Hepatocyte (in vitro differentiated cells): ENCODE data around the gene MID1. TPM values are rescaled to one million over a fixed set of nuclear protein-coding genes. Genes with fewer than 3 reads are reported as not detected.

Source experiments
- DNase-seq: peaks from one replicate; pipeline ENCODE4 v3.0.0-alpha.2; 2016; ENCODE audit warnings: low spot score
- H2AFZ ChIP-seq: fragments of 200-600 bp; sonication (generic); 2 replicates; pipeline ENCODE4 v1.6.0; 2016; ENCODE audit warnings: antibody characterized with exemption, mild to moderate bottlenecking
- H3K27ac ChIP-seq: fragments of 200-600 bp; sonication (generic); 2 replicates; pipeline ENCODE4 v1.5.1; 2016; ENCODE audit warnings: mild to moderate bottlenecking
- H3K27me3 ChIP-seq: fragments of 200-600 bp; sonication (generic); 2 replicates; pipeline ENCODE4 v1.6.1; 2016
- H3K36me3 ChIP-seq: fragments of 200-600 bp; sonication (generic); replicated peaks from 2 replicates; pipeline ENCODE4 v1.5.1; 2016; ENCODE audit warnings: low read depth; ENCODE audit not compliant: insufficient read depth
- H3K4me1 ChIP-seq: fragments of 200-600 bp; sonication (generic); 2 replicates; pipeline ENCODE4 v1.5.1; 2016; ENCODE audit warnings: mild to moderate bottlenecking, moderate library complexity; ENCODE audit not compliant: insufficient read depth
- H3K4me2 ChIP-seq: fragments of 200-600 bp; sonication (generic); 2 replicates; pipeline ENCODE4 v1.6.0; 2016
- H3K4me3 ChIP-seq: fragments of 200-600 bp; sonication (generic); 2 replicates; pipeline ENCODE4 v1.5.1; 2016; ENCODE audit warnings: mild to moderate bottlenecking
- H3K79me2 ChIP-seq: fragments of 200-600 bp; sonication (generic); 2 replicates; pipeline ENCODE4 v1.6.0; 2017; ENCODE audit warnings: mild to moderate bottlenecking
- H3K9me2 ChIP-seq: fragments of 200-600 bp; sonication (generic); replicated peaks from 2 replicates; pipeline ENCODE4 v1.6.0; 2017; ENCODE audit warnings: mild to moderate bottlenecking; ENCODE audit not compliant: insufficient read depth
- H3K9me3 ChIP-seq: fragments of 200-600 bp; sonication (generic); 2 replicates; pipeline ENCODE4 v1.5.1; 2016; ENCODE audit warnings: low read depth, mild to moderate bottlenecking
- H4K20me1 ChIP-seq: fragments of 200-600 bp; sonication (generic); 2 replicates; pipeline ENCODE4 v1.6.0; 2016; ENCODE audit warnings: mild to moderate bottlenecking; ENCODE audit not compliant: insufficient read depth, poor library complexity, severe bottlenecking
- EZH2 ChIP-seq: fragments of 200-600 bp; sonication (generic); IDR thresholded peaks from 2 replicates; pipeline ENCODE4 v1.6.1; 2016; ENCODE audit warnings: antibody characterized with exemption, mild to moderate bottlenecking, borderline replicate concordance
- EZH2phosphoT487 ChIP-seq: fragments of 200-600 bp; sonication (generic); IDR thresholded peaks from one replicate; pipeline ENCODE4 v1.6.1; 2018; ENCODE audit warnings: antibody characterized with exemption, mild to moderate bottlenecking, low read depth, moderate library complexity; ENCODE audit not compliant: unreplicated experiment, severe bottlenecking
- WGBS: methylation state at CpG from one replicate; pipeline ENCODE4 v1.1.6; 2016; ENCODE audit warnings: low lambda C conversion rate; ENCODE audit errors: missing lambda C conversion rate; 5-methylcytosine and 5-hydroxymethylcytosine counted together
- polyA plus RNA-seq: library from polyadenylated mRNA; unstranded; fragments of >200 nt; fragmentation: Nextera tagmentation; extraction: Ambion mirVana; gene quantifications from 2 replicates; pipeline ENCODE4 v1.2.1, GENCODE V29; 2016
- total RNA-seq: library from RNA; depleted of rRNA; stranded (reverse); fragments of >200 nt; gene quantifications from 2 replicates; pipeline ENCODE4 v1.2.3, GENCODE V29; 2014
- TF ChIP-seq, protein P1 (sequence below): fragments of 200-600 bp; sonication (generic); IDR thresholded peaks from 2 replicates; pipeline ENCODE4 v1.5.1; 2016; ENCODE audit warnings: antibody characterized with exemption, mild to moderate bottlenecking; ENCODE audit not compliant: poor library complexity

The MID1 gene
- total and polyA plus RNA-seq, 2 experiments from 2014 or later: 21.1 to 21.3 TPM

DNA sequence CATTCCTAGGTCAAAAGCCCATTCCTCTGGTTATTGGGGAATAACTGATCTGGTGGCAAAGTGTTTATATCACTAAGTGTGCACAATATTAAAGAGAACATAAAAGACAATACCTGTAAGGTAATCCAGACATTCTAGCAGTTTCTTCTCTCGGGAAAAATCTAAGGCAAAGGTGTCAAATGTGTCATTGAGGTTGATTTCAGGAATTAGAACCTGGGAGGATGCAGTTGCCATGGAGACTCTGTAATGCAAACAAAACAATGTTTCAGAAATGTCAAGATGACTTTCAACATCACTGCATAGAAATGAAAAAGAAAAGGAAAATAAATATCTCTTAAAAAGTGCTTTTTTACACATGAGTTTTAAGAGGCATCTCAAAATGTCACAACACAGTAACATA is 145.9 kb downstream of the MID1 start:
- Histone ChIP-seq H3K4me1 (peaks cover 5% of the 10 kb centered on the region), H3K4me2 (no peak overlapping the region), H3K36me3 (no peaks in the 10 kb centered on the region), H3K79me2 (no peaks in the 10 kb centered on the region), H3K4me3 (no peak overlapping the region), H3K27me3 (no peaks in the 10 kb centered on the region), H4K20me1 (no peaks in the 10 kb centered on the region), H2AFZ (no peak overlapping the region), H3K9me3 (no peaks in the 10 kb centered on the region), H3K27ac (no peak overlapping the region), H3K9me2 (no peaks in the 10 kb centered on the region)
- 50% methylated on average over 1 of the region's 1 CpG for WGBS
- TF ChIP-seq, protein P1, sequence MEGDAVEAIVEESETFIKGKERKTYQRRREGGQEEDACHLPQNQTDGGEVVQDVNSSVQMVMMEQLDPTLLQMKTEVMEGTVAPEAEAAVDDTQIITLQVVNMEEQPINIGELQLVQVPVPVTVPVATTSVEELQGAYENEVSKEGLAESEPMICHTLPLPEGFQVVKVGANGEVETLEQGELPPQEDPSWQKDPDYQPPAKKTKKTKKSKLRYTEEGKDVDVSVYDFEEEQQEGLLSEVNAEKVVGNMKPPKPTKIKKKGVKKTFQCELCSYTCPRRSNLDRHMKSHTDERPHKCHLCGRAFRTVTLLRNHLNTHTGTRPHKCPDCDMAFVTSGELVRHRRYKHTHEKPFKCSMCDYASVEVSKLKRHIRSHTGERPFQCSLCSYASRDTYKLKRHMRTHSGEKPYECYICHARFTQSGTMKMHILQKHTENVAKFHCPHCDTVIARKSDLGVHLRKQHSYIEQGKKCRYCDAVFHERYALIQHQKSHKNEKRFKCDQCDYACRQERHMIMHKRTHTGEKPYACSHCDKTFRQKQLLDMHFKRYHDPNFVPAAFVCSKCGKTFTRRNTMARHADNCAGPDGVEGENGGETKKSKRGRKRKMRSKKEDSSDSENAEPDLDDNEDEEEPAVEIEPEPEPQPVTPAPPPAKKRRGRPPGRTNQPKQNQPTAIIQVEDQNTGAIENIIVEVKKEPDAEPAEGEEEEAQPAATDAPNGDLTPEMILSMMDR: no peak
- TF ChIP-seq EZH2: no peak
- TF ChIP-seq EZH2phosphoT487: no peak
- no peak for DNase-seq

GRCh38 chrX:10471418-10471817 is 149.0 kb downstream of the MID1 start:
- Histone ChIP-seq H3K79me2 (no peaks in the 10 kb centered on the region), H3K9me3 (no peaks in the 10 kb centered on the region), H2AFZ (no peak overlapping the region), H3K27me3 (no peaks in the 10 kb centered on the region), H3K27ac (no peak overlapping the region), H3K4me3 (no peak overlapping the region), H3K36me3 (no peaks in the 10 kb centered on the region), H3K4me2 (no peak overlapping the region), H3K9me2 (no peaks in the 10 kb centered on the region), H3K4me1 (peaks cover 5% of the 10 kb centered on the region), H4K20me1 (no peaks in the 10 kb centered on the region)
- TF ChIP-seq EZH2phosphoT487: no peak
- no peak for TF ChIP-seq EZH2
- TF ChIP-seq, protein P1: no peak
- no peak for DNase-seq
- WGBS: 72% methylated on average over 3 of the region's 3 CpGs

DNA sequence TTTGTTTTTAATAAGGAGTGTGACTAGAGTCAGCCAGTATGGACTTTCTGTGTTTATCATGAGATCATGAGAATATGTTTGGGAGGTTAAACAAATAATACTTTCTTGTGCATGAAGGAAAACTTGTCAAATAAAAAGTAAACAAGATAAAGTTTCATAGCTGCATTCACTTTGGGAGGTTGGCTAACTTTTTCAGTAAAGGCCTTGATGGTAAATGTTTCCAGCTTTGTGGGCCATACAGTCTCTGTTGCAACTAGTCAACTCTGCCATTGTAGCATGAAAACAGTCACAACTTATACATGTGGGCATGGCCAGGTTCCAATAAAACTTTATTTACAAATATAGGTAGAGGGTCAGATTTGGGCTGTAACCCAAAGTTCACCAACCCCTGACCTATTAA is 150.4 kb downstream of the MID1 start:
- no peak overlapping the region for H3K27ac ChIP-seq
- H3K36me3 ChIP-seq: no peaks in the 10 kb centered on the region
- H3K27me3 ChIP-seq: no peaks in the 10 kb centered on the region
- no peaks in the 10 kb centered on the region for H3K79me2 ChIP-seq
- H4K20me1 ChIP-seq: no peaks in the 10 kb centered on the region
- no peak overlapping the region for H3K4me2 ChIP-seq
- no peak for DNase-seq
- TF ChIP-seq, protein P1: no peak
- no peak for TF ChIP-seq EZH2phosphoT487
- TF ChIP-seq EZH2: no peak
- H3K4me3 ChIP-seq: no peak overlapping the region
- H3K9me2 ChIP-seq: no peaks in the 10 kb centered on the region
- H2AFZ ChIP-seq: no peak overlapping the region
- no peaks in the 10 kb centered on the region for H3K9me3 ChIP-seq
- peaks cover 5% of the 10 kb centered on the region for H3K4me1 ChIP-seq

DNA sequence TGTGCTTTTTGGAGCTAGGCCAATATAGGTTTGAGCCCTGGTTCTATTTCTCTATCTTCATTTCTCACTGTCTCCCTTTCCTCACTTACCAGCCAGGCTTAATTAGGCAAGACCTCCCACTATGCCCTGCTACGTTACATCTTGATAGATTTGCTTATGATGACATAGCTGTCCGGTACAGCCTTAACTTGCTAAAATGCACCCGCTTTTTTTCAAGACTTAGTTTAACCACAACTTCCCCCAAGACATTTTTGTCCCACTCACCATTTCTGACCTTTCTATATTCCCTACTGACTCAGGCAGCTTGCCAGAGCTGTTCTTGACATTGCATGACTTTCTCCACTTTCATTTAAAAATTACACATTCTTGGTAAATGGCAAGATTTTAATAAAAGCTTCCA is 152.6 kb downstream of the MID1 start:
- WGBS: 84% methylated on average over 3 of the region's 3 CpGs
- Histone ChIP-seq H3K27me3 (no peaks in the 10 kb centered on the region), H3K9me2 (no peaks in the 10 kb centered on the region), H3K9me3 (no peaks in the 10 kb centered on the region), H3K79me2 (no peaks in the 10 kb centered on the region), H2AFZ (no peak overlapping the region), H4K20me1 (no peaks in the 10 kb centered on the region), H3K36me3 (no peaks in the 10 kb centered on the region), H3K27ac (no peak overlapping the region), H3K4me2 (no peak overlapping the region), H3K4me3 (no peak overlapping the region), H3K4me1 (peaks cover 3% of the 10 kb centered on the region)
- TF ChIP-seq, protein P1: no peak
- no peak for TF ChIP-seq EZH2phosphoT487
- no peak for TF ChIP-seq EZH2
- no peak for DNase-seq
